ENCODE measurements around the gene CDYL.
"Not testable (repeated sequence)": the region's sequence is repeated elsewhere in the genome, so short reads cannot be mapped to it uniquely, and the experiment has no call there.

CDYL gene

DNA sequence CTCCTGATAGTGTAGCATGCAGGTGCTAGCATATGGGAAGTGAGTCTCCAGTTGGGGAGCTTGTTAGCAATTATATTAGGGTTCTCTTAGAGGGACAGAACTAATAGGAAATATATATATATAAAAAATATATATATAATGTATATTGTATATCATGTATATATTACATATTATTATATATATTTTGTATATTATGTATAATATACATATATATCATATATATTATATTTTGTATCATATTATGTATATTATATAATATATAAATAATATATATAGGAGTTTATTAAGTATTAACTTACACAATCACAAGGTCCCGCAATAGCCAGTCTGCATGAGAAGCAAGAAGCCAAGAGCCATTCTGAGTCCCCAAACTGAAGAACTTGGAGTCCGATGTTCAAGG, 84.2 kb downstream of the CDYL start:
- no peaks in the 10 kb centered on the region for H3K36me3 ChIP-seq (ENCODE audit: insufficient read depth)
- no peaks in the 10 kb centered on the region for H4K20me1 ChIP-seq (ENCODE audit: insufficient read depth)
- H3K9ac ChIP-seq = no peak overlapping the region
- H3K4me3 ChIP-seq (IDR thresholded peaks at IDR 0.05; ENCODE audit: insufficient read depth, low read depth, low read length) = no peak overlapping the region
- no peaks in the 10 kb centered on the region for H3K27me3 ChIP-seq (ENCODE audit: insufficient read depth, low read depth)
- H3K27ac ChIP-seq = no peak overlapping the region
- peaks cover 85% of the 10 kb centered on the region for H3K4me1 ChIP-seq (ENCODE audit: low read depth, poor library complexity, severe bottlenecking)
- no peak overlapping the region for H3K4me2 ChIP-seq
- no peak overlapping the region for H2AFZ ChIP-seq (ENCODE audit: low read depth)
- peaks cover 91% of the 10 kb centered on the region; the same call in 1 of the 2 replicates for H3K79me2 ChIP-seq (ENCODE audit: insufficient read depth, low read depth)
- TF ChIP-seq, protein P1, sequence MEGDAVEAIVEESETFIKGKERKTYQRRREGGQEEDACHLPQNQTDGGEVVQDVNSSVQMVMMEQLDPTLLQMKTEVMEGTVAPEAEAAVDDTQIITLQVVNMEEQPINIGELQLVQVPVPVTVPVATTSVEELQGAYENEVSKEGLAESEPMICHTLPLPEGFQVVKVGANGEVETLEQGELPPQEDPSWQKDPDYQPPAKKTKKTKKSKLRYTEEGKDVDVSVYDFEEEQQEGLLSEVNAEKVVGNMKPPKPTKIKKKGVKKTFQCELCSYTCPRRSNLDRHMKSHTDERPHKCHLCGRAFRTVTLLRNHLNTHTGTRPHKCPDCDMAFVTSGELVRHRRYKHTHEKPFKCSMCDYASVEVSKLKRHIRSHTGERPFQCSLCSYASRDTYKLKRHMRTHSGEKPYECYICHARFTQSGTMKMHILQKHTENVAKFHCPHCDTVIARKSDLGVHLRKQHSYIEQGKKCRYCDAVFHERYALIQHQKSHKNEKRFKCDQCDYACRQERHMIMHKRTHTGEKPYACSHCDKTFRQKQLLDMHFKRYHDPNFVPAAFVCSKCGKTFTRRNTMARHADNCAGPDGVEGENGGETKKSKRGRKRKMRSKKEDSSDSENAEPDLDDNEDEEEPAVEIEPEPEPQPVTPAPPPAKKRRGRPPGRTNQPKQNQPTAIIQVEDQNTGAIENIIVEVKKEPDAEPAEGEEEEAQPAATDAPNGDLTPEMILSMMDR (conservative IDR thresholded peaks at IDR 0.05; ENCODE audit: low read depth, low read length) = no peak

DNA sequence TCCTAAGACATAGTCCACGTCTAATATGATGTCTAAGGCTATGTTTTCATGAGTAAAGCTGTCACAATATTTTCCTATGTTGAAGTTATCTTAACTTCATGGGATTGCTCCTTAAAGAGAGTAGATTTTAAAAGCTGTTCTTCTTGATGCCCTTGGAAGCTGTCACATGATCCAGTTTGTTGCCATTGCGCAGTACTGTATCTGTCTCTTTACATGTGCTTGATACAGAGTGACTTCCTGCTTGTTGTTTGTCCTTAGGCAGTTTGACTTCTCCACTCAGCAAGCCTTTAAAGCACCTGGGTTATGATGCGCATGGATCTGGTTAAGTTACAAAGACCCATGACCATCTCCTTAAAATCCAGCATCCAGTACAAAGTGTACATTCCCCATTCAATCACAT, 85.4 kb downstream of the CDYL start:
- H3K27me3 ChIP-seq (ENCODE audit: insufficient read depth, low read depth) = no peaks in the 10 kb centered on the region
- no peaks in the 10 kb centered on the region for H4K20me1 ChIP-seq (ENCODE audit: insufficient read depth)
- peaks cover 91% of the 10 kb centered on the region; the same call in 1 of the 2 replicates for H3K79me2 ChIP-seq (ENCODE audit: insufficient read depth, low read depth)
- H3K9ac ChIP-seq = no peak overlapping the region
- no peak overlapping the region for H3K4me3 ChIP-seq (IDR thresholded peaks at IDR 0.05; ENCODE audit: insufficient read depth, low read depth, low read length)
- TF ChIP-seq, protein P1 (conservative IDR thresholded peaks at IDR 0.05; ENCODE audit: low read depth, low read length) = no peak
- H3K4me1 ChIP-seq (ENCODE audit: low read depth, poor library complexity, severe bottlenecking) = peaks cover 80% of the 10 kb centered on the region
- H3K4me2 ChIP-seq = no peak overlapping the region
- H3K36me3 ChIP-seq (ENCODE audit: insufficient read depth) = no peaks in the 10 kb centered on the region
- no peak overlapping the region for H3K27ac ChIP-seq
- no peak overlapping the region for H2AFZ ChIP-seq (ENCODE audit: low read depth)

DNA sequence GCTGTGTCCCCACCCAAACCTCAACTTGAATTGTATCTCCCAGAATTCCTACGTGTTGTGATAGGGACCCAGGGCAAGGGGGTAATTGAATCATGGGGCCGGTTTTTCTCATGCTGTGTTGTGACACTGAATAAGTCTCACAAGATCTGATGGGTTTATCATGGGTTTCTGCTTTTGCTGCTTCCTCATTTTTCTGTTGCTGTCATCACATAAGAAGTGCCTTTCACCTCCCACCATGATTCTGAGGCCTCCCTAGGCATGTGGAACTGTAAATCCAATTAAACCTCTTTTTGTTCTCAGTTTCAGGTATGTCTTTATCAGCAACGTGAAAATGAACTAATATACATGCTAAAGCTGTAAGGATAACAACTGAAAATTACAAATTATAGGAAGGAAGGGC, 88.3 kb downstream of the CDYL start:
- Histone ChIP-seq H3K4me3 (IDR thresholded peaks at IDR 0.05; ENCODE audit: insufficient read depth, low read depth, low read length) (no peak overlapping the region), H2AFZ (ENCODE audit: low read depth) (no peak overlapping the region), H3K36me3 (ENCODE audit: insufficient read depth) (no peaks in the 10 kb centered on the region), H3K9ac (no peak overlapping the region; the same call in 1 of the 2 replicates), H4K20me1 (ENCODE audit: insufficient read depth) (no peaks in the 10 kb centered on the region), H3K4me1 (ENCODE audit: low read depth, poor library complexity, severe bottlenecking) (peaks cover 80% of the 10 kb centered on the region), H3K79me2 (ENCODE audit: insufficient read depth, low read depth) (peaks cover 91% of the 10 kb centered on the region), H3K27ac (peak overlapping the region; percentile 79), H3K4me2 (peak overlapping the region; percentile 23; the same call in 1 of the 2 replicates), H3K27me3 (ENCODE audit: insufficient read depth, low read depth) (no peaks in the 10 kb centered on the region)
- TF ChIP-seq, protein P1 (conservative IDR thresholded peaks at IDR 0.05; ENCODE audit: low read depth, low read length) = no peak

DNA sequence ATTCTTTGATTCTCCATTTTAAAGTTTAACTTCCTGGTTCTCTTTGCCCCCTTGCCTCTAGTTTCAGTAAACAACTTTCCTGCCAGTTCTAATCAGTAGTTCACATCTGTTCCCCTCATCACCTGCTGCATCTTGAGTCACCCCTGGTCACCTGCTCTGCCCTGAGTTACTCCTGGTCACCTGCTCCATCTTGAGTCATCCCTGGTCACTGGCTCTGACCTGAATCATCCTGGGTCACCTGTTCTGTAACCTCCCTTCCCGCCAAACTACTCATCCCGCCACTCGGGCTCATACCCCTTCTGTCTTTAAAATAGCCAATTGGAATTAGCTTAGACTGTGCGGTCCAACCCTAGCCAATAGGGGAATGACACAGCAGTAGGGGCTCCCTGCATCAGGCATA, 88.8 kb downstream of the CDYL start:
- H2AFZ ChIP-seq (ENCODE audit: low read depth); H4K20me1 ChIP-seq (ENCODE audit: insufficient read depth); H3K9ac ChIP-seq; H3K36me3 ChIP-seq (ENCODE audit: insufficient read depth); H3K4me3 ChIP-seq (IDR thresholded peaks at IDR 0.05; ENCODE audit: insufficient read depth, low read depth, low read length); H3K27me3 ChIP-seq (ENCODE audit: insufficient read depth, low read depth): not testable (repeated sequence)
- peak overlapping the region; percentile 23; the same call in 1 of the 2 replicates for H3K4me2 ChIP-seq
- peaks cover 91% of the 10 kb centered on the region for H3K79me2 ChIP-seq (ENCODE audit: insufficient read depth, low read depth)
- H3K4me1 ChIP-seq (ENCODE audit: low read depth, poor library complexity, severe bottlenecking) = peaks cover 85% of the 10 kb centered on the region
- peak overlapping the region; percentile 79 for H3K27ac ChIP-seq

DNA sequence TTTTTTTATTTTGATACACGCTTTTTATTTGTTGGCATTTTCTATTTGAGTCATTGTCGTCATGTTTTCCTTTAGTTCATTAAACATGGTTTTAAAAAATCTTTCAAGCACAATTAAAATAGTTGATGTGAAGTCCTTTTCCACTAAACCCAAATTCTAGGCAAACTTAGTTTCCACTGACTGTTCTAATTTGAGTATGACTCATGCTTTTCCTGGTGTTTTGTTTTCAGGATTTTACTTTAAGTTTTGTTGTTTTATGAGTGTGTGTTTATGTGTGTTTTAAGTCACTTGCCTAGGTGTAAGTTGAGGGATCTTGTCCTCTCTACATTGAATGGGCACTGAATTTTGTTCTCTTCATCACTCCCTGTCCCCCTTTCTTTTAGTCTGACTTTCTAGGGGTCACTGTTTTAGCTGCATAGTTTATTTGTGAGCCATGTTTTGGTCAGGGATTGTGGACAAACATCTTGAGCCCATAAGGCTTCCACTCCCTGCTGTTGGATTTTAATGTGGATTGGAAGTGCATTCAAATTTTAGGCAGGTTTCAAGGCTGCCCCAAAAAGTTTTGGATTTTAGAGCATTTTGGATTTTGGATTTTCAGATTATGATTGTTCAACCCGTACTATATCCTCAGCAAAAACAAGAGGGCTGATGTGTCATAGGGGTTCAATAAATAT, 94.8 kb downstream of the CDYL start:
- Histone ChIP-seq H3K9ac (no peak overlapping the region), H3K4me2 (0 out of 2 replicates have a peak overlapping the region, but pooled peaks have one; percentile 15), H4K20me1 (ENCODE audit: insufficient read depth) (no peaks in the 10 kb centered on the region; the same call in 1 of the 2 replicates), H3K27me3 (ENCODE audit: insufficient read depth, low read depth) (no peaks in the 10 kb centered on the region), H3K36me3 (ENCODE audit: insufficient read depth) (no peaks in the 10 kb centered on the region), H3K79me2 (ENCODE audit: insufficient read depth, low read depth) (peaks cover 100% of the 10 kb centered on the region), H2AFZ (ENCODE audit: low read depth) (no peak overlapping the region), H3K27ac (no peak overlapping the region), H3K4me3 (IDR thresholded peaks at IDR 0.05; ENCODE audit: insufficient read depth, low read depth, low read length) (no peak overlapping the region), H3K4me1 (ENCODE audit: low read depth, poor library complexity, severe bottlenecking) (peaks cover 77% of the 10 kb centered on the region)
- TF ChIP-seq, protein P1 (conservative IDR thresholded peaks at IDR 0.05; ENCODE audit: low read depth, low read length) = no peak
